SK-N-SH treated with all-trans-retinoic acid at 6 μM for 48 hours (cell line): ENCODE data around the gene LONRF2.

ENCODE experiments used
- ATAC-seq: fragments of 200-7000 bp; cut with Tn5 transposase; 3 replicates; pipeline ENCODE4 v1.9.1; 2020; ENCODE audit warnings: mild to moderate bottlenecking, moderate library complexity
- ARNTL ChIP-seq: fragments of 450-650 bp; formaldehyde crosslinking; IDR thresholded peaks from 2 replicates; pipeline ENCODE4 v1.5.0; 2020; ENCODE audit warnings: low read depth, mild to moderate bottlenecking, moderate library complexity, borderline replicate concordance
- BACH2 ChIP-seq: fragments of 250-450 bp; sonication (Bioruptor Pico); IDR thresholded peaks from 2 replicates; pipeline ENCODE4 v1.9.0; 2021; ENCODE audit warnings: mild to moderate bottlenecking, borderline replicate concordance
- CREB5 ChIP-seq: fragments of 250-450 bp; sonication (Bioruptor Pico); IDR thresholded peaks from 2 replicates; pipeline ENCODE4 v1.5.1; 2020; ENCODE audit warnings: low read depth, mild to moderate bottlenecking, moderate library complexity
- CSDC2 ChIP-seq: fragments of 250-450 bp; sonication (Bioruptor Pico); IDR thresholded peaks from 2 replicates; pipeline ENCODE4 v1.5.0; 2020; ENCODE audit warnings: mild to moderate bottlenecking, moderate library complexity
- CSRNP3 ChIP-seq: fragments of 250-450 bp; sonication (Bioruptor Pico); IDR thresholded peaks from 2 replicates; pipeline ENCODE4 v1.5.1; 2021; ENCODE audit warnings: mild to moderate bottlenecking, moderate library complexity
- ESRRG ChIP-seq: fragments of 250-450 bp; sonication (Bioruptor Pico); IDR thresholded peaks from 2 replicates; pipeline ENCODE4 v1.6.1; 2021; ENCODE audit warnings: mild to moderate bottlenecking
- GLIS3 ChIP-seq: fragments of 250-450 bp; sonication (Bioruptor Pico); IDR thresholded peaks from 2 replicates; pipeline ENCODE4 v1.5.0; 2020; ENCODE audit warnings: mild to moderate bottlenecking, moderate library complexity
- ISL1 ChIP-seq: fragments of 250-450 bp; sonication (Bioruptor Pico); IDR thresholded peaks from 2 replicates; pipeline ENCODE4 v2.1.2; 2022; ENCODE audit warnings: mild to moderate bottlenecking, moderate library complexity
- OSR1 ChIP-seq: fragments of 250-450 bp; sonication (Bioruptor Pico); IDR thresholded peaks from 2 replicates; pipeline ENCODE4 v1.8.0; 2022; ENCODE audit warnings: moderate library complexity, mild to moderate bottlenecking, inconsistent platforms
- POU6F1 ChIP-seq: fragments of 250-450 bp; sonication (Bioruptor Pico); IDR thresholded peaks from 2 replicates; pipeline ENCODE4 v1.8.0; 2021; ENCODE audit warnings: low read depth, mild to moderate bottlenecking, moderate library complexity, borderline replicate concordance
- PPARA ChIP-seq: fragments of 250-450 bp; sonication (Bioruptor Pico); IDR thresholded peaks from 2 replicates; pipeline ENCODE4 v1.5.0; 2020; ENCODE audit warnings: mild to moderate bottlenecking, borderline replicate concordance
- SNAI2 ChIP-seq: fragments of 250-450 bp; sonication (Bioruptor Pico); IDR thresholded peaks from 2 replicates; pipeline ENCODE4 v1.5.0; 2020; ENCODE audit warnings: mild to moderate bottlenecking, moderate library complexity
- TCF4 ChIP-seq: fragments of 250-450 bp; sonication (Bioruptor Pico); IDR thresholded peaks from 2 replicates; pipeline ENCODE4 v1.8.0; 2021; ENCODE audit warnings: mild to moderate bottlenecking, moderate library complexity, borderline replicate concordance
- TOX ChIP-seq: fragments of 250-450 bp; sonication (Bioruptor Pico); IDR thresholded peaks from 2 replicates; pipeline ENCODE4 v1.8.0; 2021; ENCODE audit warnings: mild to moderate bottlenecking, moderate library complexity, borderline replicate concordance
- ZFP30 ChIP-seq: fragments of 450-650 bp; formaldehyde crosslinking; IDR thresholded peaks from 2 replicates; pipeline ENCODE4 v1.5.0; 2022; ENCODE audit warnings: mild to moderate bottlenecking, moderate library complexity
- ZNF565 ChIP-seq: fragments of 450-650 bp; formaldehyde crosslinking; conservative IDR thresholded peaks from 2 replicates; pipeline ENCODE4 v1.5.0; 2020; ENCODE audit warnings: low read depth, mild to moderate bottlenecking, moderate library complexity
- ZNF70 ChIP-seq: fragments of 450-650 bp; formaldehyde crosslinking; IDR thresholded peaks from 2 replicates; pipeline ENCODE4 v1.5.0; 2020; ENCODE audit warnings: mild to moderate bottlenecking, moderate library complexity
- TF ChIP-seq, protein P1 (sequence below): fragments of 250-450 bp; sonication (Bioruptor Pico); IDR thresholded peaks from 2 replicates; pipeline ENCODE4 v1.8.0; 2020; ENCODE audit warnings: mild to moderate bottlenecking, moderate library complexity, borderline replicate concordance
- TF ChIP-seq, protein P2 (sequence below): fragments of 250-450 bp; sonication (Bioruptor Pico); IDR thresholded peaks from 2 replicates; pipeline ENCODE4 v1.5.0; 2020; ENCODE audit warnings: mild to moderate bottlenecking, moderate library complexity

Gene LONRF2

DNA sequence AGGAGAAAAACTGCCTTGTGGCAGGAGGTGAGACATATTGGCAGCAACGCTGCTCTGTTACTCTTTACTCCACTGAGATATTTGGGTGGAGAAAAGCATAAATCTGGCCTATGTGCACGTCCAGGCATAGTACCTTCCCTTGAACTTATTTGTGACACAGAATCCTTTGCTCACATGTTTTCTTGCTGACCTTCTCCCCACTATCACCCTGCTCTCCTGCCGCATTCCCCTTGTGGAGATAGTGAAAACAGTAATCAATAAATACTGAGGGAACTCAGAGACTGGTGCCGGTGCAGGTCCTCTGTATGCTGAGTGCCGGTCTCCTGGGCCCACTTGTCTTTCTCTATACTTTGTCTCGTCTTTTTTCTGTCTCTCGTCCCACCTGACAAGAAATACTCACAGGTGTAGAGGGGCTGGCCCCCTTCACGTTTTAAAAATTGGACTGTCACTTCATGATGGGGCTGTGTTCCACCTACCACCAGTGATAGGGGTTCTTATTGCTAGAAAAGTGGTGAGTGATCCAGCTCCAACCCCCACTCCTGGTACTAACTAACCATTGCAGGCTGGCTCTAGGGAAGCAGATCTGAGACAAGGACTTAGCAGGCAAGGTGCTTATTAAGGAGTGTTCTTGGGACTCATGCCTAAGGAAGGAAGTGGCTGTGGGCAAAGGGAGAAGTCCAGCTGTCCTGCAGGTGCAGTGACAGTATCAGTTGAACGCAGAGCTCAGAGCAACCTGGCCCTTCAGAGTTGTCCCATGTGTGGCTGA, 51.7 kb downstream of the LONRF2 start (continued):
- TF ChIP-seq CSRNP3 (CRISPR knock-in tag), result no peak
- TF ChIP-seq ZNF565 (CRISPR knock-in tag), result no peak

DNA sequence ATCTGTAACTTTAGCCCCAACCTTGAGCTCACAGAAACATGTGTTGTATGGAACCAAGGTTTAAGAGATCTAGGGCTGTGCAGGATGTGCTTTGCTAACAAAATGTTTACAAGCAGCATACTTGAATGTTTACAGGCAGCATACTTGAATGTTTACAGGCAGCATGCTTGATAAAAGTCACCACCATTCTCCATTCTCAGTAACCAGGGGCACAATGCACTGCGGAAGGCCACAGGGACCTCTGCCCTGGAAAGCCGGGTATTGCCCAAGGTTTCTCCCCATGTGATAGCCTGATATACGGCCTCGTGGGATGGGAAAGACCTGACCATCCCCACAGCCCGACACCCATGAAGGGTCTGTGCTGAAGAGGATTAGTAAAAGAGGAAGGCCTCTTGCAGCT, 52.4 kb downstream of the LONRF2 start:
- no peak for TF ChIP-seq BACH2 (CRISPR knock-in tag)
- no peak for TF ChIP-seq CSDC2 (CRISPR knock-in tag)
- TF ChIP-seq TCF4 (CRISPR knock-in tag), result no peak
- no peak for TF ChIP-seq POU6F1 (CRISPR knock-in tag)
- no peak for TF ChIP-seq CREB5 (CRISPR knock-in tag)
- TF ChIP-seq ZNF70 (CRISPR knock-in tag), result no peak
- TF ChIP-seq ISL1, result no peak
- TF ChIP-seq TOX (CRISPR knock-in tag), result no peak
- no peak for TF ChIP-seq ZNF565 (CRISPR knock-in tag)
- TF ChIP-seq ARNTL (CRISPR knock-in tag), result no peak
- TF ChIP-seq ESRRG (CRISPR knock-in tag), result no peak
- TF ChIP-seq, protein P1, sequence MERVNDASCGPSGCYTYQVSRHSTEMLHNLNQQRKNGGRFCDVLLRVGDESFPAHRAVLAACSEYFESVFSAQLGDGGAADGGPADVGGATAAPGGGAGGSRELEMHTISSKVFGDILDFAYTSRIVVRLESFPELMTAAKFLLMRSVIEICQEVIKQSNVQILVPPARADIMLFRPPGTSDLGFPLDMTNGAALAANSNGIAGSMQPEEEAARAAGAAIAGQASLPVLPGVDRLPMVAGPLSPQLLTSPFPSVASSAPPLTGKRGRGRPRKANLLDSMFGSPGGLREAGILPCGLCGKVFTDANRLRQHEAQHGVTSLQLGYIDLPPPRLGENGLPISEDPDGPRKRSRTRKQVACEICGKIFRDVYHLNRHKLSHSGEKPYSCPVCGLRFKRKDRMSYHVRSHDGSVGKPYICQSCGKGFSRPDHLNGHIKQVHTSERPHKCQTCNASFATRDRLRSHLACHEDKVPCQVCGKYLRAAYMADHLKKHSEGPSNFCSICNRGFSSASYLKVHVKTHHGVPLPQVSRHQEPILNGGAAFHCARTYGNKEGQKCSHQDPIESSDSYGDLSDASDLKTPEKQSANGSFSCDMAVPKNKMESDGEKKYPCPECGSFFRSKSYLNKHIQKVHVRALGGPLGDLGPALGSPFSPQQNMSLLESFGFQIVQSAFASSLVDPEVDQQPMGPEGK, result no peak
- TF ChIP-seq PPARA (CRISPR knock-in tag), result no peak
- TF ChIP-seq ZFP30, result no peak
- TF ChIP-seq GLIS3, result no peak
- TF ChIP-seq, protein P2, sequence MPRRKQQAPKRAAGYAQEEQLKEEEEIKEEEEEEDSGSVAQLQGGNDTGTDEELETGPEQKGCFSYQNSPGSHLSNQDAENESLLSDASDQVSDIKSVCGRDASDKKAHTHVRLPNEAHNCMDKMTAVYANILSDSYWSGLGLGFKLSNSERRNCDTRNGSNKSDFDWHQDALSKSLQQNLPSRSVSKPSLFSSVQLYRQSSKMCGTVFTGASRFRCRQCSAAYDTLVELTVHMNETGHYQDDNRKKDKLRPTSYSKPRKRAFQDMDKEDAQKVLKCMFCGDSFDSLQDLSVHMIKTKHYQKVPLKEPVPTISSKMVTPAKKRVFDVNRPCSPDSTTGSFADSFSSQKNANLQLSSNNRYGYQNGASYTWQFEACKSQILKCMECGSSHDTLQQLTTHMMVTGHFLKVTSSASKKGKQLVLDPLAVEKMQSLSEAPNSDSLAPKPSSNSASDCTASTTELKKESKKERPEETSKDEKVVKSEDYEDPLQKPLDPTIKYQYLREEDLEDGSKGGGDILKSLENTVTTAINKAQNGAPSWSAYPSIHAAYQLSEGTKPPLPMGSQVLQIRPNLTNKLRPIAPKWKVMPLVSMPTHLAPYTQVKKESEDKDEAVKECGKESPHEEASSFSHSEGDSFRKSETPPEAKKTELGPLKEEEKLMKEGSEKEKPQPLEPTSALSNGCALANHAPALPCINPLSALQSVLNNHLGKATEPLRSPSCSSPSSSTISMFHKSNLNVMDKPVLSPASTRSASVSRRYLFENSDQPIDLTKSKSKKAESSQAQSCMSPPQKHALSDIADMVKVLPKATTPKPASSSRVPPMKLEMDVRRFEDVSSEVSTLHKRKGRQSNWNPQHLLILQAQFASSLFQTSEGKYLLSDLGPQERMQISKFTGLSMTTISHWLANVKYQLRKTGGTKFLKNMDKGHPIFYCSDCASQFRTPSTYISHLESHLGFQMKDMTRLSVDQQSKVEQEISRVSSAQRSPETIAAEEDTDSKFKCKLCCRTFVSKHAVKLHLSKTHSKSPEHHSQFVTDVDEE (CRISPR knock-in tag), result no peak
- TF ChIP-seq OSR1 (CRISPR knock-in tag), result no peak
- ATAC-seq, result no peak

- no peak for ATAC-seq
- TF ChIP-seq OSR1 (CRISPR knock-in tag) (no peak), TCF4 (CRISPR knock-in tag) (no peak), CSRNP3 (CRISPR knock-in tag) (no peak), SNAI2 (CRISPR knock-in tag) (no peak), ZFP30 (no peak), ESRRG (CRISPR knock-in tag) (no peak), GLIS3 (no peak), POU6F1 (CRISPR knock-in tag) (no peak)
Observed at GRCh38 chr2:100268986-100269385, 53.3 kb downstream of the LONRF2 start.
